HG02642 (cell line): Measurements from ENCODE around the gene ALG6.

Experiments used
- ATAC-seq: cut with Tn5 transposase; IDR thresholded peaks from one replicate; pipeline ENCODE4 v1.9.1; 2021; ENCODE audit warnings: mild to moderate bottlenecking; ENCODE audit not compliant: unreplicated experiment, poor library complexity

ALG6 gene

GRCh38 chr1:63475761-63476160 is 108.3 kb downstream of the ALG6 start:
- ATAC-seq = no peak

GRCh38 chr1:63480057-63480456 is 112.6 kb downstream of the ALG6 start:
- no peak for ATAC-seq

- ATAC-seq = no peak
These were observed 119.2 kb downstream of the ALG6 start for GRCh38 chr1:63486629-63487028.

GRCh38 chr1:63487336-63488065 is 120.1 kb downstream of the ALG6 start:
- ATAC-seq = no peak
